Hindlimb muscle (tissue), 1 donor: Measurements from ENCODE around the gene NCKAP5. TPM values are rescaled to one million over a fixed set of nuclear protein-coding genes. Genes with fewer than 3 reads are reported as not detected.
A peak's percentile ranks its signal among the peaks of the same experiment; 100 is the strongest.

Experiments used
- DNase-seq: peaks from one replicate; pipeline ENCODE4 v3.0.0-alpha.2; 2013
- polyA plus RNA-seq: library from polyadenylated mRNA; unstranded; fragments of 120-200 nt; gene quantifications from one replicate; pipeline ENCODE4 v1.2.1, GENCODE V29; 2013; ENCODE audit not compliant: insufficient read length

The NCKAP5 gene
- polyA plus RNA-seq, 1 donor: 4.7 TPM

GRCh38 chr2:132651115-132652045, 916.9 kb downstream of the NCKAP5 start:
- no peak for DNase-seq

- no peak for DNase-seq
These were observed 921.6 kb downstream of the NCKAP5 start for GRCh38 chr2:132646540-132647108.

GRCh38 chr2:132645722-132646539, 922.3 kb downstream of the NCKAP5 start:
- no peak for DNase-seq

GRCh38 chr2:132645176-132645575, 923.1 kb downstream of the NCKAP5 start:
- DNase-seq: no peak

- DNase-seq: no peak
These were observed 925.8 kb downstream of the NCKAP5 start for GRCh38 chr2:132642415-132642814.

- DNase-seq: no peak
These were observed 926.4 kb downstream of the NCKAP5 start for GRCh38 chr2:132641819-132642218.

GRCh38 chr2:132640116-132640515, 928.1 kb downstream of the NCKAP5 start:
- DNase-seq: no peak

- DNase-seq: no peak
These were observed 929.8 kb downstream of the NCKAP5 start for GRCh38 chr2:132638313-132639040.

- DNase-seq: no peak
These were observed 931.9 kb downstream of the NCKAP5 start for GRCh38 chr2:132636346-132636745.

- no peak for DNase-seq
These were observed 934.6 kb downstream of the NCKAP5 start for GRCh38 chr2:132633635-132634034.

GRCh38 chr2:132632000-132632649, 936.1 kb downstream of the NCKAP5 start:
- DNase-seq: peak; percentile 24

GRCh38 chr2:132627536-132627935, 940.7 kb downstream of the NCKAP5 start:
- DNase-seq: no peak

- peak; percentile 47 for DNase-seq
These were observed 945.0 kb downstream of the NCKAP5 start for GRCh38 chr2:132623096-132623839.
